Measurements from ENCODE around the gene TMEM38A.

The TMEM38A gene

GRCh38 chr19:16660763-16661479 lies at the start of gene TMEM38A:
Gene TMEM38A (plus strand): TSS chr19:16661139. CDS start chr19:16661218, 79 bp downstream.
- DNase-seq (ENCODE audit: low read depth in 2 of 3, low spot score in 1 of 3): peak in 1 of 3 donors; percentile 13

GRCh38 chr19:16612636-16613035 lies 48.3 kb upstream of the TMEM38A start:
- no peak for DNase-seq (ENCODE audit: low read depth in 2 of 3, low spot score in 1 of 3)

GRCh38 chr19:16613841-16614240 lies 47.1 kb upstream of the TMEM38A start:
- no peak for DNase-seq (ENCODE audit: low read depth in 2 of 3, low spot score in 1 of 3)

GRCh38 chr19:16614941-16615340 lies 46.0 kb upstream of the TMEM38A start:
- no peak for DNase-seq (ENCODE audit: low read depth in 2 of 3, low spot score in 1 of 3)

GRCh38 chr19:16615808-16616207 lies 45.1 kb upstream of the TMEM38A start:
- no peak for DNase-seq (ENCODE audit: low read depth in 2 of 3, low spot score in 1 of 3)

- DNase-seq (ENCODE audit: low read depth in 2 of 3, low spot score in 1 of 3): no peak
Measured at GRCh38 chr19:16618248-16618647, 42.7 kb upstream of the TMEM38A start.

- DNase-seq (ENCODE audit: low read depth in 2 of 3, low spot score in 1 of 3): no peak
Measured at GRCh38 chr19:16619457-16619856, 41.5 kb upstream of the TMEM38A start.

- no peak for DNase-seq (ENCODE audit: low read depth in 2 of 3, low spot score in 1 of 3)
Measured at GRCh38 chr19:16620018-16620417, 40.9 kb upstream of the TMEM38A start.

- DNase-seq (ENCODE audit: low read depth in 2 of 3, low spot score in 1 of 3): no peak
Measured at GRCh38 chr19:16620584-16620983, 40.4 kb upstream of the TMEM38A start.

GRCh38 chr19:16621165-16621800 lies 39.7 kb upstream of the TMEM38A start:
- DNase-seq (ENCODE audit: low read depth in 2 of 3, low spot score in 1 of 3): no peak

- DNase-seq (ENCODE audit: low read depth in 2 of 3, low spot score in 1 of 3): no peak
Measured at GRCh38 chr19:16623066-16623465, 37.9 kb upstream of the TMEM38A start.

- DNase-seq (ENCODE audit: low read depth in 2 of 3, low spot score in 1 of 3): no peak
Measured at GRCh38 chr19:16623576-16623975, 37.4 kb upstream of the TMEM38A start.

GRCh38 chr19:16624236-16624635 lies 36.7 kb upstream of the TMEM38A start:
- no peak for DNase-seq (ENCODE audit: low read depth in 2 of 3, low spot score in 1 of 3)

- no peak for DNase-seq (ENCODE audit: low read depth in 2 of 3, low spot score in 1 of 3)
Measured at GRCh38 chr19:16625163-16625958, 35.6 kb upstream of the TMEM38A start.

- DNase-seq (ENCODE audit: low read depth in 2 of 3, low spot score in 1 of 3): no peak
Measured at GRCh38 chr19:16626796-16627192, 34.1 kb upstream of the TMEM38A start.

- no peak for DNase-seq (ENCODE audit: low read depth in 2 of 3, low spot score in 1 of 3)
Measured at GRCh38 chr19:16627193-16627927, 33.6 kb upstream of the TMEM38A start.

- no peak for DNase-seq (ENCODE audit: low read depth in 2 of 3, low spot score in 1 of 3)
Measured at GRCh38 chr19:16627928-16628182, 33.1 kb upstream of the TMEM38A start.

GRCh38 chr19:16628183-16628983 lies 32.6 kb upstream of the TMEM38A start, which contains the start of gene MED26:
Gene MED26 (minus strand): TSS chr19:16628204. CDS start chr19:16627943, 261 bp downstream.
- DNase-seq (ENCODE audit: low read depth in 2 of 3, low spot score in 1 of 3): peak; percentile 90 to 95 (median 94)

GRCh38 chr19:16628984-16629691 lies 31.8 kb upstream of the TMEM38A start:
- no peak for DNase-seq (ENCODE audit: low read depth in 2 of 3, low spot score in 1 of 3)

- no peak for DNase-seq (ENCODE audit: low read depth in 2 of 3, low spot score in 1 of 3)
Measured at GRCh38 chr19:16631465-16631864, 29.5 kb upstream of the TMEM38A start.
